Breast epithelium (tissue), 3 donors: ENCODE results near the gene WTAP.

Experiments
- CTCF ChIP-seq, 3 donors: fragments of 450-650 bp; IDR thresholded peaks; one replicate each; pipeline ENCODE4 v1.5.1; 2016 to 2017; ENCODE audit warnings: antibody characterized with exemption in 3 of 3, mild to moderate bottlenecking in 3 of 3, moderate library complexity in 3 of 3
- POLR2AphosphoS5 ChIP-seq, 3 donors: sonication (generic); formaldehyde crosslinking; IDR thresholded peaks; one replicate each; pipeline ENCODE4 v1.6.1; 2017; ENCODE audit warnings: antibody characterized with exemption in 3 of 3

GRCh38 chr6:159766906-159767305 is 39.6 kb downstream of the WTAP start:
- TF ChIP-seq POLR2AphosphoS5 (IDR thresholded peaks at IDR 0.05) (no peak), CTCF (IDR thresholded peaks at IDR 0.05) (no peak)
